Urinary bladder (tissue), 4 donors: ENCODE data around the gene ANKMY1. TPM values are rescaled to one million over a fixed set of nuclear protein-coding genes. Genes with fewer than 3 reads are reported as not detected.
"Not testable (repeated sequence)": the region's sequence is repeated elsewhere in the genome, so short reads cannot be mapped to it uniquely, and the experiment has no call there.

Source experiments
- DNase-seq: peaks from one replicate; pipeline ENCODE4 v3.0.0-alpha.2; 2015; ENCODE audit errors: extremely low spot score
- H3K27ac ChIP-seq: one replicate; pipeline ENCODE4 v1.5.1; 2013; ENCODE audit warnings: low read depth, mild to moderate bottlenecking, moderate library complexity
- H3K36me3 ChIP-seq: one replicate; pipeline ENCODE4 v1.6.1; 2013; ENCODE audit warnings: mild to moderate bottlenecking, moderate library complexity; ENCODE audit not compliant: insufficient read depth
- H3K4me1 ChIP-seq: one replicate; pipeline ENCODE4 v1.6.1; 2013; ENCODE audit warnings: mild to moderate bottlenecking, moderate library complexity; ENCODE audit not compliant: insufficient read depth
- H3K4me3 ChIP-seq: one replicate; pipeline ENCODE4 v1.5.1; 2013; ENCODE audit warnings: low read depth, low read length
- WGBS: extraction: QIAGEN DNeasy Blood & Tissue Kit; methylation state at CpG from one replicate; pipeline ENCODE4 v1.1.7; 2013; 5-methylcytosine and 5-hydroxymethylcytosine counted together
- polyA plus RNA-seq: library from polyadenylated mRNA; stranded (reverse); fragments of 200-250 nt; gene quantifications from one replicate; pipeline ENCODE4 v1.2.3, GENCODE V29; 2013
- total RNA-seq: library from RNA; depleted of rRNA; stranded (reverse); fragments of >200 nt; gene quantifications from one replicate; pipeline ENCODE4 v1.2.3, GENCODE V29; 2014
- donor health status: healthy with polysubstance abuse.
- donor health status: healthy.

The ANKMY1 gene
- total and polyA plus RNA-seq, 2 donors, result 9.6 to 11.1 TPM

GRCh38 chr2:240503848-240504247 is 53.9 kb downstream of the ANKMY1 start:
- no peak for DNase-seq
- Histone ChIP-seq H3K4me3 (no peak overlapping the region), H3K36me3 (no peaks in the 10 kb centered on the region), H3K27ac (no peak overlapping the region), H3K4me1 (no peaks in the 10 kb centered on the region)
- 96% methylated on average over 7 of the region's 7 CpGs for WGBS

- DNase-seq, result no peak
- H3K4me3 ChIP-seq, result no peak overlapping the region
- no peaks in the 10 kb centered on the region for H3K4me1 ChIP-seq
- H3K36me3 ChIP-seq, result no peaks in the 10 kb centered on the region
- no peak overlapping the region for H3K27ac ChIP-seq
- WGBS, result 95% methylated on average over 9 of the region's 9 CpGs
Observed at GRCh38 chr2:240503375-240503774, 54.4 kb downstream of the ANKMY1 start.

GRCh38 chr2:240502430-240503121 is 55.2 kb downstream of the ANKMY1 start:
- no peak overlapping the region for H3K4me3 ChIP-seq
- WGBS, result 85% methylated on average over 14 of the region's 14 CpGs
- H3K27ac ChIP-seq, result no peak overlapping the region
- no peaks in the 10 kb centered on the region for H3K4me1 ChIP-seq
- H3K36me3 ChIP-seq, result no peaks in the 10 kb centered on the region
- DNase-seq, result no peak

GRCh38 chr2:240502059-240502429 is 55.7 kb downstream of the ANKMY1 start:
- no peak overlapping the region for H3K27ac ChIP-seq
- DNase-seq, result no peak
- H3K36me3 ChIP-seq, result no peaks in the 10 kb centered on the region
- WGBS, result 92% methylated on average over 5 of the region's 5 CpGs
- H3K4me1 ChIP-seq, result no peaks in the 10 kb centered on the region
- H3K4me3 ChIP-seq, result no peak overlapping the region

GRCh38 chr2:240501531-240501991 is 56.2 kb downstream of the ANKMY1 start:
- no peaks in the 10 kb centered on the region for H3K4me1 ChIP-seq
- no peak overlapping the region for H3K27ac ChIP-seq
- H3K4me3 ChIP-seq, result no peak overlapping the region
- no peak for DNase-seq
- H3K36me3 ChIP-seq, result no peaks in the 10 kb centered on the region
- 87% methylated on average over 13 of the region's 13 CpGs for WGBS

GRCh38 chr2:240500561-240501423 is 57.0 kb downstream of the ANKMY1 start:
- Histone ChIP-seq H3K36me3 (no peaks in the 10 kb centered on the region), H3K4me3 (no peak overlapping the region), H3K4me1 (no peaks in the 10 kb centered on the region), H3K27ac (no peak overlapping the region)
- WGBS, result 93% methylated on average over 24 of the region's 24 CpGs
- DNase-seq, result no peak

- H3K27ac ChIP-seq, result no peak overlapping the region
- H3K4me3 ChIP-seq, result no peak overlapping the region
- H3K36me3 ChIP-seq, result no peaks in the 10 kb centered on the region
- H3K4me1 ChIP-seq, result no peaks in the 10 kb centered on the region
- 91% methylated on average over 32 of the region's 32 CpGs for WGBS
- no peak for DNase-seq
Observed at GRCh38 chr2:240499309-240500301, 58.2 kb downstream of the ANKMY1 start.

- Histone ChIP-seq H3K27ac (no peak overlapping the region), H3K36me3 (no peaks in the 10 kb centered on the region), H3K4me3 (no peak overlapping the region), H3K4me1 (no peaks in the 10 kb centered on the region)
- WGBS, result 91% methylated on average over 9 of the region's 9 CpGs
- no peak for DNase-seq
Observed at GRCh38 chr2:240498958-240499260, 58.9 kb downstream of the ANKMY1 start.

- Histone ChIP-seq H3K36me3 (no peaks in the 10 kb centered on the region), H3K4me3 (no peak overlapping the region), H3K27ac (no peak overlapping the region), H3K4me1 (no peaks in the 10 kb centered on the region)
- DNase-seq, result no peak
- 92% methylated on average over 13 of the region's 13 CpGs for WGBS
Observed at GRCh38 chr2:240498171-240498957, 59.4 kb downstream of the ANKMY1 start.

- not testable (repeated sequence) for H3K36me3 ChIP-seq, H3K4me3 ChIP-seq, H3K27ac ChIP-seq, DNase-seq, H3K4me1 ChIP-seq
- WGBS, result 96% methylated on average over 7 of the region's 7 CpGs
Observed at GRCh38 chr2:240497082-240497481, 60.7 kb downstream of the ANKMY1 start.

GRCh38 chr2:240494942-240495341 is 62.8 kb downstream of the ANKMY1 start:
- 77% methylated on average over 11 of the region's 11 CpGs for WGBS
- not testable (repeated sequence) for H3K36me3 ChIP-seq, H3K4me3 ChIP-seq, H3K27ac ChIP-seq, DNase-seq, H3K4me1 ChIP-seq

- Histone ChIP-seq H3K4me1 (no peaks in the 10 kb centered on the region), H3K27ac (no peak overlapping the region), H3K36me3 (no peaks in the 10 kb centered on the region), H3K4me3 (no peak overlapping the region)
- WGBS, result 92% methylated on average over 1 of the region's 1 CpG
- DNase-seq, result no peak
Observed at GRCh38 chr2:240494194-240494793, 63.5 kb downstream of the ANKMY1 start.
